ENCODE measurements around the gene SCARB1.

SCARB1 gene

GRCh38 chr12:124740691-124741137 lies 123.0 kb downstream of the SCARB1 start:
- DNase-seq = no peak

- no peak for DNase-seq
Observed at GRCh38 chr12:124739953-124740561, 123.6 kb downstream of the SCARB1 start.

DNA sequence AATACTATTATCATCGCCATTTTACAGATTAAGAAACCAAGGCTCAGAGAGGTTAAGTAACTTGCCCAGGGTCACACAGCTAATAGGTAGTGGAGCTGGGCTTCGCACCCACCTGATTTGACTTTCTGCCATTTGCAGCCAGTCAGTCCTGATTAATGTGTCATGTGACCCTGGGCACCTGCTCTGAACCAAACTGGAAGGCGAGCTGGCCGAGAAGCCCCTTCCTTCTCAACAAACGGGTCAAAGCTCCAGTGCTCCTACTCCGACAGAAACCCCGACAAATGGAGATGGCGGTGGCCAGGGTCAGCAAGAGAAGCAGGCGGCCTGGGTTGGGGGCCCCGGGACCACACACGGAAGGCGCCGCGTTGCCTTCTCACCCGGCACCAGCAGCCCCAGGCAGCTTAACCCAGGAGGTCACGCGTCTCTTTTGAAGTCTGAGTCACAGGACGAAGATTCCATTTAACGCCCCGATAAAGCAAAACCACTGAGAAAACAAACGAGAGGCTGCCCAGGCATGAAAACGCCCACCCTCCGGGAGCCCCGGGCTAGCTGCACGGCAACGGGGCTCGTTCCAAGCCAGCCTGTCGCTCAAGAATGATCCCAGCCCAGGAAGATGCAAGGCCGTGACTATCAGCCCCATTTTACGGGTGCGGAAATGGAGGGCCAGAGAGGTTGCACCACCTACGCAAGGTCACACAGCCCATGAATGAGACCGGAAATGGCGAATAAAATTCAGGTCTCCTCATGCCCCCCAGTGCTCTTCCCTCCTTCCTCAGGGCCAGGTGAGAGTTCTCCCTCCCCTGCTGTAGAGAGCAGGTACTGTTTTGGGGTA lies 124.8 kb downstream of the SCARB1 start:
- no peak for DNase-seq

GRCh38 chr12:124737772-124738635 lies 125.7 kb downstream of the SCARB1 start:
- DNase-seq = no peak

DNA sequence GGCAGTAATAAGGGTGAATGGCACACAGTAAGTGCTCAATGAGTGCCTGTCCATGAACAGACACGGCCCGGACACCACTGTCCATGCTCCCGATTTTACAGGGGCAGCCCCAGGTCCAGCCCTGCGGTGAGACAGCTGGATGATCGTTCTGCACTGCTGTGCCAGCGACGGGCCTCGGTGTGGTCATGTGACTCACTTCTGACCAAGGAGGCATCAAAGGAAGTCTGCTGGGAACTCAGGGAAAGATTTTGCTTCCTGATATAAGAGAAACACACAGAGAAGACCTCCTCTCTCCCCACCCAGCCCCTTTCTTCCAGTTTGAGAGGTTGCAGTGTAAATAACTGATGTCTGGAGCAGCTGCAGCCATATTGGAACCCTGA lies 126.6 kb downstream of the SCARB1 start:
- no peak for DNase-seq

- no peak for DNase-seq
Observed at GRCh38 chr12:124736115-124737039, 127.3 kb downstream of the SCARB1 start.

GRCh38 chr12:124734224-124734788 lies 129.4 kb downstream of the SCARB1 start:
- DNase-seq = peak in 1 of 2 donors; percentile 72

GRCh38 chr12:124733086-124733485 lies 130.6 kb downstream of the SCARB1 start:
- DNase-seq = no peak

DNA sequence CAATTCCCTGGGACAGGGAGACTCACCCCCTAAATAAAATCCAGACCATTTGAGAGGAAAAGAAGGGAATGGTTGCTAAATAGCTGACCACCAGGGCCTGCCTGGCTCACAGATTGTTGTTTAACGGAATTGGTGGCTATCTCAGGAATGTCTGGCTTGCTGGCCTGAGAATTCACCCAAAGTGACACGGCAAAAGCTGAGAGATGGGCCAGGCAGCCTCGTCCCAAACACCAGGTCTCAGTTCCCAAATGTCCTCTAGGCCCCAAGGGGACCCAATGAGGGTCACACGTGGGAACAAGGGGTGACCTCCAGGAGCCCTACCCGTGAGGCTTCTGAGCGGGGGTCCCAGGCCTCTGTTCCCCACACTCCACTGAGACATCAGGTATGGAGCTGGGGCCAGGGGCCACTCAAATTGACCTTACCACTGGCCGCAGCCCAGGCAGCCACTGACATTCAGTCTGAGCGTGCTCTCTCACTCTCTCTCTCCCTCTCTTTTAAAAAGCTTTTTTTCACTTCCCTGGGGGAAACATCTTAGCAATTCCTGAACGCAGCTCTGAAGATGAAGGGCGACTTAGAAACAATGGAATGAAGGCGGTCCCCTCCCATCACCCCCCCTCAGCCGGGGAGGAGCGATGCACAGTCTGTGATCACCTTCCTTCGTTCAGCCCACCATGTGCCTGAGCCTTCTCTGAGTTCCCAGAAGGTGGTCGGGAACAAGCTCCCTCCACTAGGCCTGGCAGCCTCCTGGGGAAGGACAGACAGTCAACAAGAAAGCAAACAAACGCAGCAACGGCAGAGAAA lies 131.2 kb downstream of the SCARB1 start:
- DNase-seq = no peak

DNA sequence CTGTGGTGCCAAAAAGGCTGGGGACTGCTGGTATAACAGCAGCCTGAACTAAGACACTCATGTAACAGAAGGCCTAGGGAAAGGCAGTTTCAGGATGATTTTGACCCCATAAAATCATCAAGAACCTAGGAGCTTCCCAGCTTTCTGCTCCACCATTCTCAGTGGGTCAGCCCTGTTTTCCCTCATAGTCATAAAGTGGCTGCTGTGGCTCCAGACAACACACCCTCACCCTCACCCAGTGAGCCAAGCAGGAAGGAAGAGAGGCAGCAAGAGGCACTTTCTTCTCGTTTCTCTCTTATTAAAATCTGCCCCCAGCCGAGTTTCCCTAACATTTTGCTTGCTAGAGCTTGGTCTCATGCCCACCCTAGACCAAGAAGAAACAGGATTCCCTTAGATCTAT lies 131.8 kb downstream of the SCARB1 start:
- no peak for DNase-seq

DNA sequence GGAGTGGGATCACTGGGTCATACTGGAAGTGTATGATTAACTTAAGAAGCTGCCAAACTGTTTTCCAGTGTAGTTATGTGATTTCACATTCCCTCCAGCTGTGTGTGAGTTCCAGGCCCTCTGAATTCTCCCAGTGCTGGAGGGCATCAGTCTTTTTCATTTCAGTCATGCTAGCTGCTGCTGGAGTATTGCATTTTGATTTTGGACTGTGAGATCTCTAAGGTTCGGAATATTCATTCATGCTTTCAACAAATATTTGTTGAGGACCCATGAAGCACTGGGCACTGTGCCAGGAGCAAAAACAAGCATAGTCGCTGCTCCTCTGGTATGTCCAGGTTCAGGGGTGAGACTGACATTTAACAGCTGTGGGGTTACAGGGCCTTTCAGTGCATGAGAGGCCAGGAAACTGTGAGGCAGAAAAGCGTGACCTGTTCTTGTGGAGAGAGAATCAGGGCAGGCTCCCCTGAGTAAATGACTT lies 133.2 kb downstream of the SCARB1 start:
- no peak for DNase-seq

DNA sequence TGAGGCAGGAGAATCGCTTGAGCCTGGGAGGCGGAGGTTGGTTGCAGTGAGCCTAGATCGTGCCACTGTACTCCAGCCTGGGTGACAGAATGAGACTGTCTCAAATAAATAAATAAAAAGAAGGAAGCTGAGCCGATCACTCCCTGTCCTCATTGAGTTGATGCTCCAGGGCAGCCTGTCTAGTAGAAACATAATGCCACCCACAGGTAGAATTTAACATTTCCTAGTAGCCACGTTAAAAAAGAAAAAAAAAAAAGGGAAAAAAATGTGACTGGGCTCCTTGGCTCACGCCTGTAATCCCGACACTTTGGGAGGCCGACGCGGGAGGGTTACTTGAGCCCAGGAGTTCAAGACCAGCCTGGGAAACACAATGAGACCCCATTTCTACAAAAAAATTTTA lies 135.7 kb downstream of the SCARB1 start:
- DNase-seq = no peak

DNA sequence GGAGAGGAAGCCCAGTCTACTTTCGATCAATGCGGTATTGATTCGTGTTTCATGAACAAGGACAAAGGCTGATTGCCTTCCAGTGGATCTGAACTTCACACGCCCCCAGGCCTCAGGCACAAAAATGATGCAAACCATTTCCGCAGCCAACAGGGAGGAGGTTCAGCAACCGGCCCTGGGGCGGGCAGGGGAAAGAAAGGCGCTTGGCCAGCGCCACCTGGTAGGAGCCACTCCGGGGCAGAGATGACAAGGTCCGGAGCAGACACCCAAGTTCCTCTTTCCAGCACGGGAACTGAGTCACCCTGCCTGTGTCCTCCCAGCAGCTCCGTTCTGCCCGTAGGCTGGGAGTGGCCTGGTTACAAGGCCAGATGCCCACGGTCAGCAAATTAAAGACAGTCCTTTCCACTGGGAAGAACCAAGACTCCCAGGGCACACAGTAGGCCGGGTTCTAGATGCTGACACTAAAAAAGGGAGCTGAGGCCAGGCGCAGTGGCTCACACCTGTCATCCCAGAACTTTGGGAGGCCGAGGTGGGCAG lies 136.3 kb downstream of the SCARB1 start:
- DNase-seq = peak; percentile 26 to 86

Data from CD4-positive, alpha-beta T cell treated with Interleukin-1 beta for 1 hour (primary cell).